Naive thymus-derived CD8-positive, alpha-beta T cell (primary cell): Measurements from ENCODE around the gene REEP3. TPM values are rescaled to one million over a fixed set of nuclear protein-coding genes. Genes with fewer than 3 reads are reported as not detected.
"Not testable (repeated sequence)": the region's sequence is repeated elsewhere in the genome, so short reads cannot be mapped to it uniquely, and the experiment has no call there.

ENCODE experiments used
- ATAC-seq, 2 donors: fragments of 150-1000 bp; cut with Tn5 transposase in 1 of 2; sonication (Bioruptor Pico), chemical (Tn5 transposase) in 1 of 2; 1 replicate in 1 of 2; 2 replicates in 1 of 2; pipeline ENCODE4 v1.10.0; 2021; ENCODE audit warnings: mild to moderate bottlenecking in 2 of 2, moderate library complexity in 2 of 2
- POLR2A ChIA-PET: fragments of 350-600 bp; sonication (Branson Sonifier 250); formaldehyde crosslinking; loops from one replicate; lab custom pipeline; 2021; ENCODE audit warnings: antibody characterized with exemption; lab: Charles Lee
- DNase-seq, 10 donors: peaks; one replicate each; pipeline versions ENCODE4 v3.0.0 to v3.0.0-alpha.2; 2020 to 2022
- H3K27ac Mint-ChIP-seq, 10 donors: one replicate each; pipeline ENCODE4 v1.8.0; 2020 to 2022; ENCODE audit warnings: mild to moderate bottlenecking in 10 of 10, mixed read lengths in 10 of 10, moderate library complexity in 4 of 10, inconsistent platforms in 1 of 10
- H3K27me3 Mint-ChIP-seq, 5 donors: one replicate each; pipeline ENCODE4 v1.8.0; 2021 to 2022; ENCODE audit warnings: mixed read lengths in 5 of 5
- H3K36me3 Mint-ChIP-seq, 3 donors: one replicate each; pipeline ENCODE4 v1.8.0; 2020 to 2022; ENCODE audit warnings: mixed read lengths in 3 of 3, mild to moderate bottlenecking in 2 of 3, inconsistent platforms in 1 of 3
- H3K4me1 Mint-ChIP-seq, 4 donors: one replicate each; pipeline ENCODE4 v1.8.0; 2021 to 2022; ENCODE audit warnings: mixed read lengths in 4 of 4
- H3K4me3 Mint-ChIP-seq, 10 donors: one replicate each; pipeline ENCODE4 v1.8.0; 2020 to 2022; ENCODE audit warnings: mild to moderate bottlenecking in 10 of 10, mixed read lengths in 10 of 10, moderate library complexity in 6 of 10, inconsistent platforms in 1 of 10
- H3K9me3 Mint-ChIP-seq, 9 donors: one replicate each; pipeline ENCODE4 v1.8.0; 2020 to 2022; ENCODE audit warnings: mixed read lengths in 9 of 9, mild to moderate bottlenecking in 3 of 9, inconsistent platforms in 1 of 9, moderate library complexity in 1 of 9
- polyA plus RNA-seq, 3 donors: library from polyadenylated mRNA; unstranded; fragments of 300-500 nt; fragmentation: Illumina TruSeq; gene quantifications; one replicate each; pipeline ENCODE4 v1.2.3, GENCODE V29; 2021
- total RNA-seq, 8 experiments: library from RNA in 2 of 8; stranded (reverse) in 2 of 8; gene quantifications; one replicate each; pipeline ENCODE4 v1.2.3 and lab custom pipeline; 2021 to 2026

The REEP3 gene
- total and polyA plus RNA-seq, 5 experiments from 2014 or later: 3.8 to 10.7 (median 6.1) TPM

DNA sequence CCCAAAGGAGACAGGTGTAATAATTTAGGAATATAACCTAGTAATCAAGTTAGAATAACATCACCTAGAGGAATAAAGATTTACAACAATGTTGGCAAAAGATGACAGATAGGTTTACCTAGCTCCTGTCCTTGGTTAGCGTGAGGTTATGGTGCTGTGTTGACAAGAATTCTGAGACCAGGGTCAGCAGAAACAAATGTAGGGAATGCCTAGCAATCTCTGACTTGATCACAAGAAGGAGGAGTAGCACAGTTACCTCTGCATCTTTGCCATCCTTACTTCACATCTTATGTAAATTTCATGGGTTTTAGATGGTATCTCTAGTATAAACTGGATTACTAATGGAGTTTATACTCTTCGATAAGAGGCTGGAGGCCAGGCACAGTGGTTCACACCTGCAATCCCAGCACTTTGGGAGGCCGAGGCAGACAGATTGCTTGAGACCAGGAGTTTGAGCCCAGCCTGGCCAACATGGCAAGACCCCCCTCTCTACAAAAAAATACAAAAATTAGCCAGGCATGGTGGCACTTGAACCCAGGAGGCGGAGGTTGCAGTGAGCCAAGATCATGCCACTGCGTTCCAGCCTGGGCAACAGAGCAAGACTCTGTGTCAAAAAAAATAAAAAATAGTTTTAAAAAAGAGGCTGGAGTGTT, 37.1 kb downstream of the REEP3 start:
- POLR2A ChIA-PET: no interaction called here
- peaks cover 15 to 23% (median 23%) of the 10 kb centered on the region in 4 donors for H3K4me1 Mint-ChIP-seq
- H3K4me3 Mint-ChIP-seq: no peak overlapping the region
- H3K27ac Mint-ChIP-seq: peak overlapping the region in 1 of 10 donors; percentile 37
- H3K27me3 Mint-ChIP-seq: no peaks in the 10 kb centered on the region
- ATAC-seq: no peak
- no peaks in the 10 kb centered on the region for H3K9me3 Mint-ChIP-seq
- H3K36me3 Mint-ChIP-seq: no peaks in the 10 kb centered on the region
- no peak for DNase-seq

DNA sequence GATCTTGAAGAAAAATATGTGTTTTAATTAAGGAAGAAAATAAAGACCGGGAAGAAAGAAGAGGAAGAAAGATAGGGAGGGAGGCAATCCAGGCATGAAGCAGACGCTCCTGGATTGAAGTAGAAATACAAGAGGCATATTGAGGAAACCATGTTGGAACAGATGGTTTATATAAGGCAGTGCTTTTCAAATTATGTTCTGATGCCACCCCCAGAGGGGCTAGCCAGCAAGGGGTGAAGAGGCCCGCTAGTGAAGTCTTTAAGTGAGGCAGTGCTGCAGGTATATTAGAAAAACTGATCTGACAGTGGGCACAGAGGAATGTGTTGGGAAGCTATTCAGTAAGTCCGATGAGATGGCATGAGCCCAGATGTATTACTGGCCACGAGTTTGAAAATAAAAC, 40.1 kb downstream of the REEP3 start:
- H3K4me1 Mint-ChIP-seq: peaks cover 4 to 8% (median 7%) of the 10 kb centered on the region in 4 donors
- no peaks in the 10 kb centered on the region for H3K36me3 Mint-ChIP-seq
- no peaks in the 10 kb centered on the region for H3K27me3 Mint-ChIP-seq
- ATAC-seq: no peak
- no peaks in the 10 kb centered on the region for H3K9me3 Mint-ChIP-seq
- H3K4me3 Mint-ChIP-seq: no peak overlapping the region
- H3K27ac Mint-ChIP-seq: peak overlapping the region in 2 of 10 donors; percentile 3 to 37
- POLR2A ChIA-PET: no interaction called here
- no peak for DNase-seq

DNA sequence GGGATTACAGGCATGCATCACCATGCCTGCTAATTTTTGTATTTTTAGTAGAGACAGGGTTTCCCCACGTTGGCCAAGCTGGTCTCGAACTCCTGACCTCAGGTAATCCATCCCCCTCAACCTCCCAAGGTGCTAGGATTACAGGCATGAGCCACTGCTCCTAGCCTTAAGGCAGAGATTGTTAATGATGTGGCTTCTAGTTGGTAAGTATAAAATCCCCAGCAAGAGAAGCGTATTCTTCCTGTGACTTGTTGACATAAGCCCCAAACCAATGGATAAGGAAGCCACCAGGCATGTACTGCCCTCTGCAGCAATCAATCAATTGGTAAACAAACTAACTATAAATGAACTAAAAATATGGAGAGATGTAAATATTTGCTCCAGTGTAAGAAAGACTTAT, 41.2 kb downstream of the REEP3 start:
- Mint-ChIP-seq H3K27me3 (no peaks in the 10 kb centered on the region), H3K36me3 (peaks cover 0 to 5% (median 0%) of the 10 kb centered on the region in 3 donors), H3K27ac (no peak overlapping the region), H3K4me1 (peaks cover 4 to 8% (median 7%) of the 10 kb centered on the region in 4 donors), H3K9me3 (no peaks in the 10 kb centered on the region), H3K4me3 (no peak overlapping the region)
- DNase-seq: no peak
- ATAC-seq: no peak
- POLR2A ChIA-PET: no interaction called here

DNA sequence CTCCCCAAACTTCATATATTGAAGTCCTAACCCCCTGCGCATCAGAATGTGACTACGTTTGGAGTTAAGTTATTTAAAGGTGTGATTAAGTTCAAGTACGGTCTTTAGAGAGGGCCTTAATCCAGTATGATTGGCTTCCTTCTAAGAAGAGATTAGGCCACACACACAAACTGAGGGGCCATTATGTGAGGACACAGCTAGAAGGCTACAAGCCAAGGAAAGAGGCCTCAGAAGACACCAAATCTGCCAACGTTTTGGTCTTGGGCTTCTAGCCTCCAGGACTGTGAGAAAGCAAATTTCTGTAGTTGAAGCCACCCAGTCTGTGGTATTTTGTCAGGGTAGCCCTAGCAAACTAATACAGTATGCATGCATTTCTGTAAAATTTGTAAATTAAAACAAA, 41.7 kb downstream of the REEP3 start:
- H3K9me3 Mint-ChIP-seq: no peaks in the 10 kb centered on the region
- DNase-seq (no peak), ATAC-seq (no peak)
- H3K36me3 Mint-ChIP-seq: peaks cover 0 to 7% (median 2%) of the 10 kb centered on the region in 3 donors
- no peaks in the 10 kb centered on the region for H3K27me3 Mint-ChIP-seq
- H3K4me3 Mint-ChIP-seq: no peak overlapping the region
- H3K4me1 Mint-ChIP-seq: peaks cover 4 to 8% (median 7%) of the 10 kb centered on the region in 4 donors
- no peak overlapping the region for H3K27ac Mint-ChIP-seq
- POLR2A ChIA-PET: no interaction called here

DNA sequence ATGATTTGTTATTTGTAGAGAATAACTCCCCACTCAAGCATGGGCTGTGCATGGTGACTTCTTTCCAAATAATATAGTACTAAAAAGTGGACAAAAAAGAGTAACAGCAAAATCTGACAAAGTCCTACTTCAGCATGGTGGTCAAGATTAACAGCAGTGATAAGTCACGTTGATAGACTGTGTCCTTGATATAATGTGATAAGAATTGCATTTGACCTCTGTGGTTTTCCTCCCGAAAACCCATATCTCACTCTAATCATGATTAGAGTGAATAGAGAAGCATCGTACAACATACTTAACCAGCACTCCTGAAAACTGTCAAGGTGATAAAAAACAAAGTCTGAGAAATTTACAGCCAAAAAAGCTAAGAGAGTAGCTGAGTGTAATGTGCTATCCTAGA, 42.4 kb downstream of the REEP3 start:
- no peaks in the 10 kb centered on the region for H3K9me3 Mint-ChIP-seq

DNA sequence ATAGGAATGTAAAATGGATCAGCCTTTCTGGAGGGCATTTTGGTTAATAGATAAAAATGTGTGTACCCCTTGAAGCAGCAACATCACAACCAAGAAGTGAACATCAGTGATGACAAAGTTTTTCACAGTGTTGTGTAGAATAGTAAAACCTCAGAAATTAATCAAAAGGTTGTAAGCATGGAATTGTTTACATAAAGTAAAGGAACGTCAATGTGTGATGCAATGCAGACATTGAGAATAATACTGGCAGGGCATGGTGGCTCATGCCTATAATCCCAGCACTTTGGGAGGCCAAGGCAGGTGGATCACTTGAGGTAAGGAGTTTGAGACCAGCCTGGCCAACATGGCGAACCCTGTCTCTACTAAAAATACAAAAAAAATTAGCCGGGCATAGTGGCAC, 43.5 kb downstream of the REEP3 start:
- DNase-seq, POLR2A ChIA-PET, H3K4me3 Mint-ChIP-seq, H3K9me3 Mint-ChIP-seq, H3K4me1 Mint-ChIP-seq, ATAC-seq, H3K36me3 Mint-ChIP-seq, H3K27me3 Mint-ChIP-seq, H3K27ac Mint-ChIP-seq: not testable (repeated sequence)

More for the DNA sequence above, 42.4 kb downstream of the REEP3 start:
- POLR2A ChIA-PET: no interaction called here
- H3K27me3 Mint-ChIP-seq: no peaks in the 10 kb centered on the region
- H3K36me3 Mint-ChIP-seq: peaks cover 0 to 7% (median 2%) of the 10 kb centered on the region in 3 donors
- peaks cover 4 to 8% (median 7%) of the 10 kb centered on the region in 4 donors for H3K4me1 Mint-ChIP-seq
- H3K4me3 Mint-ChIP-seq: no peak overlapping the region
- ATAC-seq (no peak), DNase-seq (no peak)
- H3K27ac Mint-ChIP-seq: peak overlapping the region in 2 of 10 donors; percentile 19 to 53

DNA sequence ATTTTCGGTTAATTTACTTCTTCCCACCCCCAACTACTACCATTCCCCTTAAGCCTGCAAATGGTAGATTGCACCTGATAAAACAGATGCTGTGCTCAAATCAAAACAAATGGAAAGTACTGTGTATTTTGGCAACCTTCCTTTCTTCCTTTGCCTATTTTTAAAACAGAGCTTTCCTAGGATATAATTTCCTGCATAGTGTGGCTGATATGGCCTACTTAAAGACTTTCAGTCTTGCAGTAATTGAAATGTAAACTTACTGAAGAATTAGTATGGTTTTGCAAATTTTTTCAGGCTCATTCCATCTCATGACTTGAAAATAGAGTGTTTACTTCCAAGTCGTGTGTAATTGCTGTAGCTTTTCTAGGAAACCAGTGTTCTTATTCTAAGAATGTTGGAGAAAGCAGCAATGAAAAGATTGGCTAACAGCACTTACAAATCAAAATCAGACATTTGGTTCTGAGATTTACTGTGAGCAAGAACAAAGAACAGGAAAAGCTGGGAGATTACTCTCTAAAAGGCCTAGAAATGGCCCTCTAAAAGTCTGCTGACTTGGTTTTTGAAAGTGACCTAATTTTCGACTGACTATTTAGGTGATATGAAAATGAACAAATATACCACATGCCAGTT, 52.0 kb downstream of the REEP3 start:
- POLR2A ChIA-PET: no interaction called here
- H3K27ac Mint-ChIP-seq: peak overlapping the region in 8 of 10 donors; percentile 27 to 91 (median 73)
- ATAC-seq (no peak), DNase-seq (no peak)
- peaks cover 8 to 18% (median 14%) of the 10 kb centered on the region in 4 donors for H3K4me1 Mint-ChIP-seq
- H3K36me3 Mint-ChIP-seq: peaks cover 4 to 31% (median 16%) of the 10 kb centered on the region in 3 donors
- peak overlapping the region in 1 of 10 donors; percentile 3 for H3K4me3 Mint-ChIP-seq
- no peaks in the 10 kb centered on the region for H3K9me3 Mint-ChIP-seq
- no peaks in the 10 kb centered on the region for H3K27me3 Mint-ChIP-seq

DNA sequence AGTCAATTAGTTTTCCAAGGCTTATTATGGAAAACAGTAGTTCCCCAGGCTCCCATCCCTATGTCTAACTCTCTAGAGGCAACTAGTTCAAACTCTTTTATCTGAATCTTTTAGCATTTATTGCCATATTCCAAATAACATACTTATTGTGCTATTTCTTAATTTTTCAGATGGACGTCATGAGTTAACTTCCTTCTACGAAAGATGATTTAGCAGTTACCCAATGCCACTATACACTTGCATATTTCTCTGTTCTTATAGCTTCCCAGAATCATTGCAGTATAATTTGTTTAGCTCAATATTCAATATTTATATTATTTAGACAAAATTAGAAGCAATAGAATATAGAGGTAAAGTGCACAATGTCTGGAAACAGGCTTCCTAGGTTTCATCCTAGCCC, 52.8 kb downstream of the REEP3 start:
- Mint-ChIP-seq H3K27me3 (no peaks in the 10 kb centered on the region), H3K4me1 (peaks cover 8 to 18% (median 14%) of the 10 kb centered on the region in 4 donors), H3K4me3 (no peak overlapping the region), H3K9me3 (no peaks in the 10 kb centered on the region), H3K36me3 (peaks cover 4 to 31% (median 16%) of the 10 kb centered on the region in 3 donors), H3K27ac (peak overlapping the region in 2 of 10 donors; percentile 48 to 63)
- ATAC-seq (no peak), DNase-seq (no peak)
- POLR2A ChIA-PET: no interaction called here

DNA sequence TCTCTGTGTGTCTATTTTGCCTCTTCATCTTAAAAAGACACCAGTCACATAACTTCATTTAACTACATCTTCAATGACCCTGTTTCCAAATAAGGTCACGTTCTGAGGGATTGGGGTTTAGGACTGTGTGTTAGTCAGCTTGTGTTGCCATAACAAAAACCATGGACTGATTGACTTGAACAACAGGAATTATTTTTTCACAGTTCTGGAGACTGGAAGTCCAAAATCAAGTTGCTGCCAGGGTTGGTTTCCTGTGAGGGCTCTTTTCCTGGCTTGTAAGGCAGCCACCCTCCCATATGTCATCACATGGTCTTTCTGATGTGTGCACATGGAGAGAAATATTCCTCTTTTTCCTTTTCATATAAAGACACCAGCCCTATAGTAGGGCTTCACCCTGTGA, 55.3 kb downstream of the REEP3 start:
- H3K27me3 Mint-ChIP-seq: no peaks in the 10 kb centered on the region
- POLR2A ChIA-PET: no interaction called here
- DNase-seq: no peak
- no peaks in the 10 kb centered on the region for H3K9me3 Mint-ChIP-seq
- H3K4me1 Mint-ChIP-seq: peaks cover 8 to 18% (median 14%) of the 10 kb centered on the region in 4 donors
- ATAC-seq: no peak
- H3K36me3 Mint-ChIP-seq: peaks cover 4 to 21% (median 16%) of the 10 kb centered on the region in 3 donors
- H3K4me3 Mint-ChIP-seq: no peak overlapping the region
- peak overlapping the region in 1 of 10 donors; percentile 37 for H3K27ac Mint-ChIP-seq

DNA sequence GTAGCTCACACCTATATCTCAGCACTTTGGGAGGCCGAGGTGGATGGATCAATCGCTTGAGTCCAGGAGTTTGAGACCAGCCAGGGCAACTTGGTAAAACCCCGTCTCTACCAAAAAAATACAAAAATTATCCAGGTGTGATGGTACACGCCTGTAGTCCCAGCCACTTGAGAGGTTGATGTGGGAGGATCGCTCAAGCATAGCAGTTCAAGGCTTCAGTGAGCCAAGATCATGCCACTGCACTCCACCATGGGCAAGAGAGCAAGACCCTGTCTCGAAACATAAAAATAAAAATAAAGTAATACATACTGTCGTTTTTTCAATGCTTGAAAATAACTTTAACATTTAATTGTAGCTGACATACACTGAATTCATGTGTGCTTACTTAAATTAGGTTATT, 57.3 kb downstream of the REEP3 start:
- Mint-ChIP-seq H3K27me3 (no peaks in the 10 kb centered on the region), H3K9me3 (no peaks in the 10 kb centered on the region), H3K4me1 (peaks cover 3 to 10% (median 5%) of the 10 kb centered on the region in 4 donors), H3K27ac (peak overlapping the region in 1 of 10 donors; percentile 48), H3K4me3 (no peak overlapping the region), H3K36me3 (peaks cover 4 to 24% (median 16%) of the 10 kb centered on the region in 3 donors)
- POLR2A ChIA-PET: no interaction called here
- no peak for ATAC-seq
- no peak for DNase-seq

DNA sequence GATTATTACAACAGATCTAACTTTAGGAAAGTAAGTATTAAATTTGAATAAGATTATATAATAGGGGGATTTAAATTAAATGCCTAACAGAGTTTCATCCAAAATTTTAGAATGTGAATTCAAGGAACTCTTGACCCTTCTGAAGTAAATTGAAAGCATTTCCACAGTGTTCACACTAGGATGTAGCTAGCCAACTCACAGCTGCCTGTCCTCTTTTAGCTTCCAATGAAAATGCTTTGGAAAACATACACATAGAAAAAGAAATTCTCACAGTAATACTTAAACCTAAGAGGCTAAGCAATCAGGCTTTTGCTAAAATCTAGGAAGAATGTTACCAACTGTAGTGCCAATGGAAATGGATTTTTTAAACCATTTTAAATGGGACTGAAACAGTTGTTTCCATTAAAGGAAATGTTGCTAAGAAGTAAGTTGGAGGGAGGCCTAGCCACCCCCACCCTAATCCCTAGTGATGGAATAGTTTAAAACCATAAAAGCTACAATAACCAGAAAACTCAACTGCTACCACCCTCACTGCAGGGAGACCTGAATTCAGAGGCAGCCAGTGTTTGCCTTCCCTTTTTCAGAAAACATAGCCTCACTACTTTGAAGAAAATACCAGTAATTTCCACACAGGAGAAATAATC, 58.3 kb downstream of the REEP3 start:
- Mint-ChIP-seq H3K36me3 (peaks cover 4 to 25% (median 16%) of the 10 kb centered on the region in 3 donors), H3K27me3 (no peaks in the 10 kb centered on the region), H3K27ac (no peak overlapping the region), H3K9me3 (no peaks in the 10 kb centered on the region), H3K4me3 (no peak overlapping the region), H3K4me1 (peaks cover 1 to 7% (median 3%) of the 10 kb centered on the region in 4 donors)
- ATAC-seq (no peak), DNase-seq (no peak)
- POLR2A ChIA-PET: no interaction called here

DNA sequence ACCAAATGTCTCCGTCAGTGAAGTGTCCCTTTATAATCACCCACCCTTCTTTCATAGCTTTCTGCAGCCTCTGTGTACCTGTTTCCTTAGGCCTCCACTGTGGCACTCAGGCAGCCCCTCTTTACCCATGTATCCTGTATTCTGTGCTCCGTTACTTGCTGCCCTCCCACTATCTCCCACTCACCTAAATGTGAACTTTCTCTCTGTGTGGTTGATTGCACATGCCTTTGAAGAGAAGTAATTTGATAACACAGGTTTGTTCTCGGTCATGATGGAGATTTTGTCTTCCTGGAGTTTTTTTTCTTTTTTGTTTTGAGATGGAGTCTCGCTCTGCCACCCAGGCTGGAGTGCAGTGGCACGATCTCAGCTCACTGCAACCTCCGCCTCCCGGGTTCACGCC, 61.5 kb downstream of the REEP3 start:
- Mint-ChIP-seq H3K27me3 (no peaks in the 10 kb centered on the region), H3K4me1 (peaks cover 0 to 4% (median under 1%) of the 10 kb centered on the region in 4 donors), H3K4me3 (no peak overlapping the region), H3K27ac (no peak overlapping the region), H3K9me3 (no peaks in the 10 kb centered on the region), H3K36me3 (peaks cover 1 to 10% (median 2%) of the 10 kb centered on the region in 3 donors)
- ATAC-seq: no peak
- DNase-seq: no peak
- POLR2A ChIA-PET: no interaction called here

DNA sequence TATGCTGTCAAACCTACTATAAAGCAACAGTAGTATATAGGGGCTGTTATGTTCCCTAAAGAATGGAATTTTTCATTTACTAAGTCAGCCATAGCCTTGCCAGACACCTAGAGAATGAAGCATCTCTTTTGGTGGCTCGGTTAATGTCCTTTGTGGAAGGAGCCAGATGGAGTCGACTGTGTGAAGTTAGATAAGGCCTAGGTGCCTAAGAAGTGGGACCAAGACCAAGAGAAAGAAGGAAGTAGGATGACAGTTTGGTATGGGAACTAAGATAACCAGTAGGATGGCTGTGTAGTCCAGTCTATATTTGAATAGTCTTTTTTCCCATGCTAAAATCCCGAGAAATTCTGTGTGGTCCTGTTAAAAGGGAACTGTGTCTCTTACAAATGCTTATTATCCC, 62.2 kb downstream of the REEP3 start:
- POLR2A ChIA-PET: no interaction called here
- DNase-seq (no peak), ATAC-seq (no peak)
- Mint-ChIP-seq H3K9me3 (no peaks in the 10 kb centered on the region), H3K4me1 (peaks cover 0 to 4% (median under 1%) of the 10 kb centered on the region in 4 donors), H3K36me3 (peaks cover 0 to 9% (median 0%) of the 10 kb centered on the region in 3 donors), H3K27me3 (no peaks in the 10 kb centered on the region), H3K27ac (no peak overlapping the region), H3K4me3 (no peak overlapping the region)
